ENCODE results near the gene MEGF6. TPM values are rescaled to one million over a fixed set of nuclear protein-coding genes. Genes with fewer than 3 reads are reported as not detected.

Gene MEGF6
- polyA plus RNA-seq, 3 donors, result 6.6 to 16.3 (median 11.7) TPM

DNA sequence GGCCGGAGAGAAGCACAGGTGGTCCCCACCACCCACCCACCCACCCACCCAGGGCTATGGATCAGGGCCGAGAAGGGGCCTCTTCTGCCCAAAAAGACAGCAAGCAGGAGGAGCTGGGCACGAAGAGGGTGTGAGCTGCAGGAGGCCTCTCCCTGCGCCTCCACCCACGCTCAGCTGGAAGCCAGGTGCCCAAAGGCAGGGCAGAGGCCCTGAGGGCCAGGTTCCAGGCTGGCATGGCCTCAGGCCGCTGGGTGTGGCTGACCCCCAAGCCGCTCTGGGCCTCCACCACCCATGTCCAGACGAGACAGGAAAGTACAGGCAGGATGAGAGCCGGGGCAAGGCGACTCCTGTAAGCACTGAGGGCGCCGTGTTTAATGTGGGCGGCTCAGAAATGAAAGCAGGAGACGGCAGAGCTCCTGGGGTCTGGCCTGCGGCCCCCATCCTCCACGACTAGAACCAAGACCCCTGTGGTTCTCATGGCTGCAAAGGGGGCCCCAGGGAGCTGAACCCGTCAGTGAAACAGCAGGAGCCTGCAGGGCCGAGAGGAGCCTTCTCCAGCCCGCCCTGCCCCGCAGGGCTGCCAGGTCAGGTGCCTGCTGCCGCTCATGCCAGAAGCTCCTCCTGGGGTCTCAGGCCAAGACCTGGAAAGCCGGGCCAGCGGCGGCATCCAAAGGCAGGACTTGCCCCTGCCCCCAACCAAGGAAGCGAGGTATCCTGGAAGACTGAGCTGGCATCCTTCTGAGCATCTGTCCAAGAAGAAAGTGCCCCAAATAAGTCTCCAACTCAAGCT, 56.0 kb downstream of the MEGF6 start:
- WGBS, 3 donors, result 76 to 89% (median 80%) methylated on average over 23 to 25 of the region's 25 CpGs
- no peak overlapping the region for H3K27ac ChIP-seq (ENCODE audit: low read depth, low read length)

- no peak overlapping the region for H3K27ac ChIP-seq (ENCODE audit: low read depth, low read length)
- whole genome bisulfite sequencing, 3 donors, result 85 to 92% (median 89%) methylated on average over 6 to 11 of the region's 11 CpGs
Measured at GRCh38 chr1:3553940-3554223, 57.4 kb downstream of the MEGF6 start.

DNA sequence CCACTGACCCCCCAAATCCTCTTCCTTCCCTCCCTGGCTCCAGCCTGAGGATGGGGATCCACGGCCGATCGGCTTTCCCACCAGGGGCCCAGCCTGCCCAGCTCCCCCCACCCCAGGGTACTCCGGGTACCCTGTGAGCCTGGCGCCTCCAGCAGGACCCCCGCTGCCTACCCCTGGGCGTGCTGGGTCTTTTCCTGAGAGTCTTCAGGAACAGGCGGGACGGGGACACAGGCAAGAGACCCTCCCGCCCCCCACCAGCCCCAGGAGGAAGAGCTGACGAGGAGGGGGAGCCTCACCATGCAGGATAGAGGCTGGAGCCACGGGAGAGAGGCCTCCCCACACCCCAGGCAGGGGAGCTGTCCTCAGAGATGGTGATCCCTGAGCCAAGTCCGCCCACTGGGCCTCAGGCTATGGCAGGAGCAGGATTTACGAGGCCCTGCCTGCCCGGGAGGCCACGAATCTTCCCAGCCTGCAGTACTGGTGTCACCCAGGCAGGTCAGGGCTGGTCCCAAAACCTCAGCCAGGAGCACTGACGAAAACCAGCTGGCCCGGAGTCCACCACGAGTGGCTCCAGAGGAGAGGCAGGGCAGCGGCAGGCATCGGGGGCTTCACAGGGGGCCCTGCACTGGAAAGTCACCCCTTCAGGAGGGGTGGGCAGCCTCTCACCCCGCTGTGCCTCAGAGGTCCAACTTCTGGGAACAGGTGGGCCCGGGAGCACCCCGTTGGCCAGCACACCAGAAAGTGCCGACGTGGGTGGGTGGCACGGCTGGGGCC, 58.0 kb downstream of the MEGF6 start:
- no peak overlapping the region for H3K27ac ChIP-seq (ENCODE audit: low read depth, low read length)
- WGBS, 3 donors, result 77 to 81% (median 79%) methylated on average over 26 to 27 of the region's 27 CpGs

DNA sequence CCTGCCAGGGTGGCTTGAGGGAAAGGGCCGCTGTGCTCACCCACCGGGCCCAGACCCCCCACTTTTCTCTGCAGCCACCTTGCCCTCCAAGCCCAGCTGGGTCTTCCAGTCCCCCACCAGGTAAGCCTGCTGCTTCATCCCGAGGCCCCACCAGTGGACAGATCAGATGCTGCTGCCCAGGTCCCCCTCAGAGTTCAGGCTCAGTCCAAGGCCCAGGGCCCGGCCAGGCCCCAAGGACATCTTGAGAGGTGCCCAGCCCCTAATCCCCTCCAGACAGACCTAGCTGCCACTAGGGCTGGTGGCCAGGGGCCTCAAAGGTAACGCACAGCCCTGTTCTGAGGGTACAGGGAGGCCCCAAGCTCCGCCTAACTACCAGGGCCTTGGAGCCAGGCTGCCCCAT, 58.6 kb downstream of the MEGF6 start:
- WGBS, 3 donors, result 84 to 93% (median 89%) methylated on average over 6 of the region's 6 CpGs
- no peak overlapping the region for H3K27ac ChIP-seq (ENCODE audit: low read depth, low read length)

- no peak overlapping the region for H3K27ac ChIP-seq (ENCODE audit: low read depth, low read length)
- 95 to 97% (median 96%) methylated on average over 14 of the region's 14 CpGs for WGBS, 3 donors
Measured at GRCh38 chr1:3552176-3552575, 59.1 kb downstream of the MEGF6 start.

DNA sequence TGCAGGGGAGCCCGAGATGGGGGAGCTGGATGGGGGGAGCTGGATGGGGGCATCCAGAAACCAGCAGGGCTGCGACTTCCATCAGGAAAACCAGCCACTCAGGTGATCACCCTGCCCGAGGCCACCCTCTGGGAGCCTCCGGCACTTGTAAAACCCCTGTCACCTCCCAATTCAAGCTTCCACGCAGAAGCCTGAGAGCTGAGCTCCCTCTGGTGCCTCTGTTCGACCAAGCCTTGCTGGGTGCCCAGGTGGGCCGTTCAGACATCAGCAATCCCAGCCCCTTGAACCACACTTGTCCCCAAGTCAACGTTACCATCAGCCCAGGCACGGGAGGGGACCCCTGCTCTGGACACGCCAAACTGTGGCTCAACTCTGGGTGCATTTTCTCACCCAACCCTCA, 59.6 kb downstream of the MEGF6 start:
- H3K27ac ChIP-seq (ENCODE audit: low read depth, low read length), result no peak overlapping the region
- WGBS, 3 donors, result 78 to 87% (median 87%) methylated on average over 10 of the region's 10 CpGs

DNA sequence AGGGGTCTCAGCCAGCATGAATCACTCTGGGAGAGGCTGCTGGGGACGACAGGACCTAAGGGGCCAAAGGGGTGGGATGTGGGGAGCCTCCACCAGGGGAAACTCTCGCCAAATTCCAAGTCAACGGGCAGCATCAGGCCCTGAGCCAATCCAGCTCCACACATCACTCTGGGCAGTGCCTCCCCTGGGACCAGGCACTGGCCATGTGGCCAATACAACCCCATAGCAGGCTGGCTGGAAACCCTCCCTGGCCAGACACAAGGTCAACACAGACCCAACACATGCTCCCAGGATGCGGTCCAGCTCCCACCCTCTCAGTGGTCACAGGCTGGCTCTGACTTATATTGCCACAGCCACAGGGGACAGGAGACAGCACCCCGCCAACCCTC, 60.0 kb downstream of the MEGF6 start:
- WGBS, 3 donors, result 68 to 80% (median 75%) methylated on average over 5 of the region's 5 CpGs

DNA sequence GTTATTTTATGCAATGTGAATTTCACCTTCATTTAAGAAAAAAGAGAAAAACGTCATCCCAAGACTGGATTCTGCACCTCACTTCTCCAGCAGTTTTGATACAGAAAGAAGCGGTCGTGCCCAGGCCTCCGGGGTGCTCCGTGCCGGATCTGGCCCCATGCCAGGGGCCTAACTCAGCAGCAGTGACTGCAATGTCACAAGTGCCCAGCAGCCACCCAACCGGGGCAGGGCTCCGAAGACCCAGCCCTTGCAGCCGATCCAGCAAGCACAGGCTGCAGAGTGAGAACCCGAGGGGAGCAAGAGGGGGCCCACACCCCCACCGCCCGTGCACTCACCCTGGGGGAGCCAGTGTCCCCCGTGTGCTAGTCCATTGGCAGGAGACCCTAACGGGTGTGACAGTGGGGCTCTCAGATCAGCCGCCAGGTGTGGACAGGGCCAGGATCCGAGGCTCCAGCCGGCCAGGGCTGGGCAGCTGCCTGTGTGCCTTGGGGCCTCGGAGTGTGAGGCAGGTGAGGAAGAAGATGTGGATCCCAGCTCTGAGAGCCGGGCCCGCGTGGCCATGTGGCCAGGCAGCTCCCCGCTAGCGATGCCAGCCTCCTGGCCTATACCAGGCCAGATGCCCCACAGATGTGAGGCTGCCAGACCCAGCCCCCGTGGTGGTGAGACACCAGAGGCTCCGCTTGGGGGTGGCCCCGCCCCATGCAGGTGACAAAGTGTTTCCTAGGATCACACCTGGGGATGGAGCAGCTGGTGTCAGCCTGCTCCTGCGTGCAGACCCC, 60.6 kb downstream of the MEGF6 start:
- 75 to 88% (median 86%) methylated on average over 27 of the region's 27 CpGs for WGBS, 3 donors

More for the DNA sequence above, 60.0 kb downstream of the MEGF6 start:
- no peak overlapping the region for H3K27ac ChIP-seq (ENCODE audit: low read depth, low read length)

GRCh38 chr1:3548895-3549294, 62.4 kb downstream of the MEGF6 start:
- H3K27ac ChIP-seq (ENCODE audit: low read depth, low read length), result no peak overlapping the region
- 77 to 95% (median 92%) methylated on average over 12 to 15 of the region's 15 CpGs for WGBS, 3 donors

More for the DNA sequence above, 60.6 kb downstream of the MEGF6 start:
- H3K27ac ChIP-seq (ENCODE audit: low read depth, low read length), result no peak overlapping the region

DNA sequence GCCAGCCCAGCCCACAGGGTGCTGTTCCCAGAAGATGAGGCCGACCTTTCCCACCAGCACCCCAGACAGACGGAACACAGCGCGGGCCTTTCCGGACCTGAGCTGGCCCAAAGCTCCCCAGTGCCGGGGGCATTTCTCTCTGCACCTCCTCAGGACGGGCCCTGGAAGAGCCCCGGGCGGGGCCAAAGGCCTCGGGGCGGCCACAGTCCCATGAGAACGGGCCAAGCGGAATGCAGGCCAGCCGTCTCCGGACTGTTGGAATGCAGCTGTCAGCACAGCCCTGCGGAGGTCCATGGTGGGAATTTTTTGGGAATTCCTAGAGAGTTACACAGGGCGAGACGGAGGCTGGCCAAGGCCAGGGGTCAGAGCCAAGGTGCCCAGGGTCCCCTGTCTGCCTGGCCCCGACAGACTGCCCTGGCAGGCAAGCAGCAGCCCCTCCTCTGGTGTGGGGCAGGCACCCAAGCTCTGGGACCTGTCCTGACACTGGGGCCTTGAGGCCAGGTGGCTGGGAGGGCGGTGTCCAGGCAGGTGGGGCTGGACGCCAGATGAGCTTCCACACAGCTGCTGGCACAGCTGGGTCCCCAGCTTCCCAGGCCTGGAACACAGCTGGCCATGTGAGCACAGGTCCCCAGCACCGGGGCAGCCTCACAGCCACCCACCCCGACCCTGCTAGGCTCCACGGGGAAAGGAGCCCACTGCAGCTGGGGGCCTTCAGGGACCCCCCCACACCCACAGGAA, 63.0 kb downstream of the MEGF6 start:
- H3K27ac ChIP-seq (ENCODE audit: low read depth, low read length), result no peak overlapping the region
- 46 to 71% (median 57%) methylated on average over 23 to 24 of the region's 24 CpGs for WGBS, 3 donors

- H3K27ac ChIP-seq (ENCODE audit: low read depth, low read length), result no peak overlapping the region
- 65 to 76% (median 71%) methylated on average over 38 of the region's 38 CpGs for WGBS, 3 donors
Measured at GRCh38 chr1:3547055-3548005, 64.0 kb downstream of the MEGF6 start.

GRCh38 chr1:3546048-3546384, 65.3 kb downstream of the MEGF6 start:
- no peak overlapping the region for H3K27ac ChIP-seq (ENCODE audit: low read depth, low read length)
- WGBS, 3 donors, result 29 to 77% (median 69%) methylated on average over 4 of the region's 4 CpGs

DNA sequence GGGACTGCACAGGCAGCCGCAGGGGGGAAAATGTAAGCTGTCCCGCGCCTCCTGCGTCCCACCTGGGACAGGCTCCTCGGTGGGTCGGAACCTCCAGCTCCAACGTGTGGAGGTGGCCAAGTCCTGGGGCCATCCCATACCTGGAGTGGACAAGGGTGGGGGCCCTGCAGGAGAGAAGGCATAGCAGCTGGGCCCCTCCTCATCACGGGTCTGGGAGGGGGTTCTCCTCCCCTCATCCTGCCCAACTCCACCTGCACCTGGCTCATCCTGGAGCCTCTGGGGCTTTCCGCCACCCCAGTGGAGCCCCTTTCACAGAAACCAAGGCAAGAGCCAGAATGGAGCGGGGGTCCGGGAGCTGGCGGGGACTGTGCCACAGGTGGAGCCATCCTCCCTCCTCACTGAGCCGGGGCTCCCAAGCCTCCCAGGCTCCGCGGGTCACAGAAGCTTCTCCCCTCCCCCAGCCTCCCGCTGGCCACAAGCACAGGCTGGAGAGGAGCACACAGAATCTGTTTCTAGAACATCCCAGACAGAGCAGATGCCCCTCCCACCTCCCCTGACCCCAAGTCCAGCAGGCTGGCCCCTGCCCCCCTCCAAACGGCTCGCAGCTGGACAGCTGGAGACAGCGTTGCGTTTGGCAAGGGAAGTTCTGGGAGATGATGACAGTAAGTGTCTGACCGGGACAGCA, 65.8 kb downstream of the MEGF6 start:
- no peak overlapping the region for H3K27ac ChIP-seq (ENCODE audit: low read depth, low read length)

GRCh38 chr1:3544040-3544977, 67.0 kb downstream of the MEGF6 start:
- no peak overlapping the region for H3K27ac ChIP-seq (ENCODE audit: low read depth, low read length)
- 76 to 95% (median 93%) methylated on average over 32 to 33 of the region's 33 CpGs for WGBS, 3 donors

More for the DNA sequence above, 65.8 kb downstream of the MEGF6 start:
- WGBS, 3 donors, result 50 to 79% (median 65%) methylated on average over 21 of the region's 21 CpGs

- WGBS, 3 donors, result 53 to 83% (median 66%) methylated on average over 49 of the region's 49 CpGs
- H3K27ac ChIP-seq (ENCODE audit: low read depth, low read length), result no peak overlapping the region
Measured at GRCh38 chr1:3543076-3544039, 68.0 kb downstream of the MEGF6 start.

Measured in adipose tissue (tissue), 3 donors.